Coronary artery (tissue), 2 donors: ENCODE results near the gene CDC42EP3.

Experiments
- DNase-seq: peaks from one replicate; pipeline ENCODE4 v3.0.0-alpha.2; 2017; ENCODE audit warnings: low spot score
- H3K27ac ChIP-seq, 2 donors: fragments of 200-600 bp; sonication (generic); one replicate each; pipeline ENCODE4 v1.5.1; 2016 to 2019
- H3K4me3 ChIP-seq: fragments of 200-600 bp; sonication (generic); 2 replicates; pipeline ENCODE4 v1.5.1; 2016; ENCODE audit warnings: mild to moderate bottlenecking, moderate library complexity
- CTCF ChIP-seq: fragments of 200-600 bp; sonication (generic); IDR thresholded peaks from one replicate; pipeline ENCODE4 v1.5.1; 2019; ENCODE audit warnings: antibody characterized with exemption

Gene CDC42EP3

DNA sequence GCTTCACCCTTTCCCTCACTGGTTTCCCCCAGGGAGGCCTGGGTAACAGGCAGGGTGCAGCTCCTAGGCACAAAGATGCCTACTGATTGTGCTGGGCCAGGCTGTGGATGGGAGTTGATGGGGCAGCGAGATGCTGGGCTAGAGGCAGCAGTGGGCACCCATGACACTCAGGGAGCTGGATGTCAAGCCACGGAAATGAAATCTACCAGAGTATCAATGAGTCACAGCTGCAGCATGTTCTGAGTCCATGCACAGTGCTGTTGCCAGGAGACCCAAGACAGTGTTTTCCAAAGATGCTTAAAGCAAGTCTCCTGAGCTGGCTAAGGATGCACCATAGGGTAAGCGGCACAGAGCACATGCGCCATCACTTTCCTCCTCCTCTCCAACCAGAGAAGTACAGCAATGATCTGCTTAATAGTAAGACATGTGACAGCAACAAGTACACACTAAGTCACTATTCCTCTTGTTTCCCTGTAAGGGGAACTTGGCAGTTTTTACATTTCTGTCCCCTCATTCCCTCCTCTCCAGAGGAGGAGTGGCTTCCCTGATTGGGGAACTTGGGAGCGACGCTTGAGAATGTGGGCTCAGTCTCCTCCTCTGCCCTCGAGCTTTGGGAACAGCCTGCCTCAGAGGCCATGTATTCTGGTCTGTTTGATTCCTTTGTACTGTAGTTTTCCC is 57.2 kb downstream of the CDC42EP3 start:
- TF ChIP-seq CTCF, result no peak
- peak overlapping the region in 1 of 2 donors; percentile 58 for H3K27ac ChIP-seq
- no peak for DNase-seq

GRCh38 chr2:37612382-37612781 is 59.1 kb downstream of the CDC42EP3 start:
- DNase-seq, result no peak
- no peak overlapping the region for H3K4me3 ChIP-seq
- TF ChIP-seq CTCF, result no peak
- peak overlapping the region in 1 of 2 donors; percentile 7 for H3K27ac ChIP-seq

More for the DNA sequence above, 57.2 kb downstream of the CDC42EP3 start:
- no peak overlapping the region for H3K4me3 ChIP-seq

- DNase-seq, result no peak
- no peak for TF ChIP-seq CTCF
- Histone ChIP-seq H3K4me3 (no peak overlapping the region), H3K27ac (peak overlapping the region in 1 of 2 donors; percentile 49)
These were observed 60.7 kb downstream of the CDC42EP3 start for GRCh38 chr2:37610638-37611289.

DNA sequence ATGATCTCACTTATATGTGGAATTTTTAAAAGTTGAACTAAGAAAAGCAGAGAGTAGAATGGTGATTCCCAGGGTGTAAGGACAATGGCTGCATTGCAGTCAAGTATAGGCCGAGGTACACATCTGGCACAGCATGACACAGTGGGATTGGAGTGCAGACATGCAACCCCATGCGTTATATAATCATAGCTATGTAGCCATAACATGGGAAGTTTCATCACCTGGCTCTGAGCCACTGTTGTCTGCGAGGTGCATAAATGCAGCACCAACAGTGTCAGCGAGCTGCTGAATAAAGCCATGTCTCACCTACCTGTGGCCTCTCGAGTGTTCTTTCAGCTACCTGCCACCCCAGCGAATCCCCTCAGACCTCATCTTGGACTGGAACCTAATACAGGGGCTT is 61.7 kb downstream of the CDC42EP3 start:
- no peak overlapping the region for H3K27ac ChIP-seq

DNA sequence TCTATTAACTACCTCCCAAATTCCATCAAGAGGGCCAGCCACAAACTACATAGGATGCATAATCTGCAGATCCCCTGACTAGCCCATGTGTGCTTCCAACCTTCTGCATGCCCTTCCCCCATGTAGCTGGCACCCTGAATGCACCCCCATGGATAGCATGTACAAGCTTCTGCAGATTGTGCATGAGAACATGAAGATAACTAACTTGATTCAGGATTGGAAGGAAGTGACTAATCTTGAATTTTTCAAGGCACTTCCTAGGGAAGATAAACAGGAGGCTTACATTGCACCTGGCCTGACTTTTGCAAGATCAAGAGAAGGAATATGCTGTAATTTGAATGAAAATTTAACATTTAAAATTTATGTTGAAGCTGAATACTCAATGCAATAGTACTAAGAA is 66.7 kb downstream of the CDC42EP3 start:
- no peak for DNase-seq
- no peak overlapping the region for H3K27ac ChIP-seq
- no peak for TF ChIP-seq CTCF

More for the DNA sequence above, 61.7 kb downstream of the CDC42EP3 start:
- H3K4me3 ChIP-seq, result no peak overlapping the region
- no peak for DNase-seq
- no peak for TF ChIP-seq CTCF

DNA sequence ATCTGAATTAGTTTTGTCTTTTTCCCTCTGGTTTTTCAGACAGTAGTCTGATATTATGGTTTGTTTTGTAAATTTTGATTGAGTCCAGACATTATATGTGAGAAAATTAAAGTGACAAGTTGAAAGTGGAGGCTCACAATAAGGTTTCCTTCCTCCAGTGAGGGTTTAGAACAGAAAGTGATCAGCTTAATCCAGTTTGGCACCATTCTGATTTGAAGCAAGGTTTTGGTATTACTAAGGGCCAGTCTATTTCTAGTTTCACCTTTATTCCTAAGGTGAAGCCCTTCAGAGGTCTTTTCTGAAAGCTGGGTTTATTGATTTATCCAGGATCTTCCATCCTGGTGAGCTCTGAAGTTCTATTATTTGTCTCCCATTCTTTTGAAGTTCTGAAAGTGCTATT is 68.7 kb downstream of the CDC42EP3 start:
- Histone ChIP-seq H3K4me3 (no peak overlapping the region), H3K27ac (no peak overlapping the region)
- no peak for DNase-seq
- no peak for TF ChIP-seq CTCF

More for the DNA sequence above, 66.7 kb downstream of the CDC42EP3 start:
- no peak overlapping the region for H3K4me3 ChIP-seq

GRCh38 chr2:37602040-37602439 is 69.4 kb downstream of the CDC42EP3 start:
- no peak overlapping the region for H3K27ac ChIP-seq
- no peak for DNase-seq
- no peak overlapping the region for H3K4me3 ChIP-seq
- TF ChIP-seq CTCF, result no peak
